Stimulated activated CD4-positive, alpha-beta T cell treated with anti-CD3 and anti-CD28 coated beads, Interleukin-4, amount 100 ng/mL, for 1 hour (primary cell): ENCODE data around the gene TTC28.
"Not testable (repeated sequence)": the region's sequence is repeated elsewhere in the genome, so short reads cannot be mapped to it uniquely, and the experiment has no call there.

Source experiments
- DNase-seq: peaks from one replicate; pipeline ENCODE4 v3.0.0-alpha.2; 2020

Gene TTC28

GRCh38 chr22:28220626-28221363 lies 458.8 kb downstream of the TTC28 start:
- no peak for DNase-seq

- no peak for DNase-seq
These were observed 462.4 kb downstream of the TTC28 start for GRCh38 chr22:28217277-28217676.

GRCh38 chr22:28214750-28215149 lies 464.9 kb downstream of the TTC28 start:
- DNase-seq: not testable (repeated sequence)

GRCh38 chr22:28209457-28209856 lies 470.2 kb downstream of the TTC28 start:
- not testable (repeated sequence) for DNase-seq

DNA sequence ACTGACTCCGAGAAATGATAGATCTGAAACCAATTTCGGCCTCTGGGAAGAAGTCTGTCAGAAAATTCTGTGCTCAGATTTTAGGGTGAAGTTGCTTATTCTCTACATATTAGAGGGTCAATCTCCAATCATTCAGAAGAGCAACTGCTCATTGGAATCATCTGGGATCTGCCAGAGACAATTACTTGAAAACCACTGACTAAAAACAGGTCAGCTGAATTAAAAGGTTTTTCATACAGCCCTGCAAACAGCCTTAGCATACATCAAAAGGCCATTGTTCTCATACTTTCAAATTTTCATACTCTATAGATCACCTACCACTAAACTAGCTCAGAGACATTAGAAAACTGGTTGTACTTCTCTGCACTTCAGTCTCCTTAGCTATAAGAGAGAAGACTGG lies 470.9 kb downstream of the TTC28 start:
- no peak for DNase-seq

DNA sequence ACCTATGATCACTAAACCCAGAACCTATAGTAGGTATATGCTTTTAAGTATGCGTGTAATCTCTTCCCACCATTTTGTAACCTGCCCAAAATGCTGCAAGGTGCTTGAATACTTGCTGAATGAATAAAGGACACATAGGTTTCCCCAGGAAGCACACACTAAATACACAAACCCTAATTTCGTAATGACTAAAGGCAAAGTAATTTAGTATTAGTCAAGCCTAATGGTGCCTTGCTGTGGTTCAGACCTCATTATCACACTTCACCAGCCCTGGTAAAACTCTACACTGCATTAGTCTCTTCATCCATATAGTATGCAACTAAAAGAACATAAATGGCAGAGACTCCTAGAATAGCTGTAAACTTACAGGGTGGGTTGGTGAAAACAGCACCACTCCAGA lies 471.6 kb downstream of the TTC28 start:
- no peak for DNase-seq

DNA sequence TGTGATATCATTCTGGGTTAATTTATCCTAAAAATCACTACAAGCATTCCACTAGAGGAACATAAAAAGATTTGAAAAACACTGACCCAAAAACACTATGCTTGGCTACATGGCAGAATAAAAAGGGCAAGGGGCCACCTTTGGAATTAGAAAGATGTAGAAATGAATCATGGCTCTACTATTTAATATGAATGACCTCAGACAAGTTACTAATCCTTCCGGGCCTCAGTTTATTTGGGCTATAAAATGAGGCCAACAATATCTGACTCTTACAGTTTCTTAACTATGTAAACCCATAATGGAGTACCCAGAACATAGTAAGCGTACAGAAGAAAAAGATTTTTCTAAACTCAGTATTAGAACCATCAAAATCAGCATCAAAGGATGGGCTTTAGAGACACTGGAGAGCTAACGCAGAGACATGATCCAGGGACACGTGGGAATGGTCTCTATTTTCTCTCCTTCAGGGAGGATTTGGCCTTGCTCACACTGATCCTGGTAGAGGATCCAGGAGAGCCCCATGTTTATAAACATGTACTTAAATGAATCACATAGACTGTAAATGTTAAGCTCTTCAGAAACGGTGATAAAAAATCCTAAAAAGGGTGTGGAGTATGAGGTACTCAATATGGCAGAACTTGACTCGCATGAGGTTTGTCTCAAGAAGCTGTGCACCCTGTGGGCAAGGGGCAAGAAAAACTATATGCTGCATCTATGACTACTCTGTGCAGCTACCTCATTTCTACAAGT lies 472.2 kb downstream of the TTC28 start:
- no peak for DNase-seq

GRCh38 chr22:28205926-28206325 lies 473.7 kb downstream of the TTC28 start:
- no peak for DNase-seq

- no peak for DNase-seq
These were observed 475.3 kb downstream of the TTC28 start for GRCh38 chr22:28204382-28204781.

DNA sequence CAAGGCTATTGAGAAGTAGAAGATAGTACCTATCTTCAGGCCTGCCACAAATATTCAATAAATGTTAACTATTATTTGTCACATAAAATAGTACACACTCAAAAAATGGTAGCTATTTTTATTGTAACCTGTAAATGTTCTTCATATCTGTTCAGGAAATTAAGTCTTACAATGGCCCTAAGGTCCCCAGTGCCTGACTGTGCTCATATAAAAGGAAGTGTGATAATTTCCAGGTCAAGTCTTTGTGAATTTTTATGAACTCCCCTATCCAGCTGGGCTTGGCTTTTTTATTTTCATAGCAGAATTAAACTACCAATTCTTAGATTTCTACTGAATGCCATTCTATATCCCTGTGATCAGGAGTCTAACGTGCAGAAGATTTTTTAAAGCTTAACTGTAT lies 476.4 kb downstream of the TTC28 start:
- DNase-seq: no peak

DNA sequence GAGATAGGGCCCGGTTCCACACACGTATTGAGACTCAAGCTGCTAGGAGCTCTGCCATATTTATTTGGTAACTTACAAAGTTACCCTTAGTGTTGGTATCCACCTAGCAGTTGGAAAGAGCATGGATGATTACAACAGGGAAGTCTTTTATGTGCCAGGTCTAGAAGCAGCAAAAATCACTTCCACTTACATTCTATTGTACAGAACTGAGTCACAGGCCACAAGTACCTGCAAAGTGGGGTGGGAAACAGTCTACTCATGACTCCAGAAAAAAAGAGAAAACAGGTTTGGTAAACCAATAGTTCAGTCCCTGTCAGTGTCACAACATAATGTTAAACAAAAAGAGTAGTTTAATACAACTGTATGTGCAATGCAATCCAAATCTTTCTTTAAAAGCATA lies 480.9 kb downstream of the TTC28 start:
- no peak for DNase-seq

- not testable (repeated sequence) for DNase-seq
These were observed 488.1 kb downstream of the TTC28 start for GRCh38 chr22:28191571-28191970.

GRCh38 chr22:28188178-28188879 lies 491.3 kb downstream of the TTC28 start:
- no peak for DNase-seq

- DNase-seq: no peak
These were observed 492.0 kb downstream of the TTC28 start for GRCh38 chr22:28187612-28188011.

- DNase-seq: no peak
These were observed 493.0 kb downstream of the TTC28 start for GRCh38 chr22:28186641-28187040.

DNA sequence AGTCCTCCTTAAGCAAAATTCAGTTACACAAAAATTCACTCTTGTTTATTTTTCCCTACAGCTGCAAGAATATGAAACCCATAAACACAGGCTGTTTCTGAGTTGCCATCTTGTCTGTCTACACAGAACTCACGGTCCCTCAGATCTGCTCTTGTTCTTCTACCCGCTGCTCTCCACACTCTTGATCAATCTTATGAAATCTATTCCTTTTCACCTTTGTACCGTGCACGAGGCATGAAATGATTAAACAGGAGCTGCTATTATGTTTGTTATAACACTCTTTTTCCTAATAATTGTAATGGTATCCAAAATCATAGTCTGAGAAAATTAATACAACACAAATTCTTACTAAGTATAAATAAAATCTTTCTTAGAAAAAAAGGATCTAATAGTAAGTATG lies 494.5 kb downstream of the TTC28 start:
- DNase-seq: no peak

GRCh38 chr22:28183078-28183860 lies 496.4 kb downstream of the TTC28 start:
- no peak for DNase-seq

GRCh38 chr22:28180804-28181731 lies 498.6 kb downstream of the TTC28 start:
- no peak for DNase-seq

- DNase-seq: no peak
These were observed 500.2 kb downstream of the TTC28 start for GRCh38 chr22:28179392-28179791.

DNA sequence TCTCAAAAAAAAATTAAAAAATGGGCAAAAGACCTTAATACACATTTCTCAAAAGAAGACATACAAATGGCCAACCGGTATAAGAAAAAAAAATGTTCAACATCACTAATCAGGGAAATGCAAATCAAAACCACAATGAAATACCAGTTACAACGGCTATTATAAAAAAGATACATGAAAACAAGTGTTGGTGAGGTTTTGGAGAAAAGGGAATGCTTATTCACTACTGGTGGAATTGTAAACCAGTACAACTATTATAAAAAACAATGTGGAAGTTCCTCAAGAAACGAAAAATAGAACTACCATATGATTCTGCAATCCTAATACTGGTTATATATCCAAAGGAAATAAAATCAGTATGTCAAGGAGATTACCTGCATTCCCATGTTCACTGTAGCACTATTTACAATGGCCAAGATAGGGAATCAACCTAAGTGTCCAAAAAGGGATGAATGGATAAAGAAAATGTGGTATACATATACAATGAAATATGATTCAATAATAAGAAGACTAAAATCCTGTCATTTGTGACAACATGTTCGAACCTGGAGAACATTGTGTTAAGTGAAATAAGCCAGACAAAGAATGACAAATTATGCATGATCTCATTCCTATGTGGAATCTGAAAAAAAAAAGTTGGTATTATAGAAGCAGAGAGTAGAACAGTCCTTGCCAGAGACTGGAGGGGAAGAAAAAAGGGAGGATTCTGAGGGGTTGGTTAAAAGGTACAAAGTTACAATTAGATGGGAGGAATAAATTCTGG lies 503.7 kb downstream of the TTC28 start:
- no peak for DNase-seq

DNA sequence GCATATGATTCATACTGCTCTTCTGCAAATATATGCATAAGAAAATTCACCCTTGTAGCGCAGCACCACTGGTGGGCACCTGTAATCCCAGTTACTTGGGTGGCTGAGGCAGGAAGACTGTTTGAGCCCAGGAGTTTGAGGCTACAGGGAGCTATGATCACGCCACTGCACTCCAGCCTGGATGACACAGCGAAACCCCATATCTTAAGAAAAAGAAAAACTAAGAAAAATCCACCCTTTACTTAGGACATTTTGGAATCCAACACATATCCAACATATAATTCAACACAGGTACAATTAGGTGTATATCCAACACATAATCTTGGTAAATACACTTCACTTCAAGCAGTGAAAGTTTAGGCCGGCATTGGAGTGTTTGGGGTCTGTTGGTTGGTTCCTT lies 505.1 kb downstream of the TTC28 start:
- DNase-seq: no peak
